PFSK-1 (cell line): ENCODE measurements around the gene TBC1D21.

ENCODE experiments used
- FOXP2 ChIP-seq: optimal IDR thresholded peaks from 2 replicates; pipeline ENCODE3; 2011; ENCODE audit warnings: borderline replicate concordance, control low read depth, inconsistent platforms; ENCODE audit not compliant: insufficient read depth; ENCODE audit errors: extremely low read length, extremely low read depth
- POLR2AphosphoS5 ChIP-seq: IDR thresholded peaks from 2 replicates; pipeline ENCODE4 v1.6.1; 2012; ENCODE audit warnings: low read depth, mild to moderate bottlenecking, control low read depth, low read length, moderate library complexity
- REST ChIP-seq, 2 experiments: IDR thresholded peaks; 2 replicates each; pipeline versions ENCODE4 v1.6.1 to v1.8.0; 2011 to 2012; ENCODE audit warnings: low read depth in 2 of 2, low read length in 2 of 2, control low read depth in 1 of 2, inconsistent platforms in 1 of 2, mild to moderate bottlenecking in 1 of 2, moderate library complexity in 1 of 2; ENCODE audit not compliant: insufficient read depth in 1 of 2
- SIN3A ChIP-seq: IDR thresholded peaks from 2 replicates; pipeline ENCODE4 v1.6.1; 2012; ENCODE audit warnings: mild to moderate bottlenecking, low read length, moderate library complexity, borderline replicate concordance; ENCODE audit not compliant: insufficient read depth
- TAF1 ChIP-seq: IDR thresholded peaks from 2 replicates; pipeline ENCODE4 v1.6.1; 2012; ENCODE audit warnings: low read length, control low read depth, borderline replicate concordance; ENCODE audit not compliant: insufficient read depth

The TBC1D21 gene

GRCh38 chr15:73935547-73935946 is 62.2 kb downstream of the TBC1D21 start:
- TF ChIP-seq TAF1, result no peak

GRCh38 chr15:73936181-73936580 is 62.8 kb downstream of the TBC1D21 start:
- TF ChIP-seq TAF1 (no peak), FOXP2 (no peak), SIN3A (no peak), POLR2AphosphoS5 (no peak), REST (IDR thresholded peaks at IDR 0.05; ENCODE audit: insufficient read depth in 1 of 2, low read depth in 2 of 2, low read length in 2 of 2) (no peak)

GRCh38 chr15:73936588-73937290 is 63.4 kb downstream of the TBC1D21 start:
- TF ChIP-seq SIN3A (no peak), REST (IDR thresholded peaks at IDR 0.05; ENCODE audit: insufficient read depth in 1 of 2, low read depth in 2 of 2, low read length in 2 of 2) (no peak), TAF1 (no peak), POLR2AphosphoS5 (no peak), FOXP2 (no peak)

- TF ChIP-seq POLR2AphosphoS5, result no peak
Measured at GRCh38 chr15:73937296-73937695, 63.9 kb downstream of the TBC1D21 start.

GRCh38 chr15:73937726-73938125 is 64.4 kb downstream of the TBC1D21 start:
- no peak for TF ChIP-seq SIN3A
